GM12892 (cell line): Measurements from ENCODE around the gene MYO1H.
"Not testable (repeated sequence)": the region's sequence is repeated elsewhere in the genome, so short reads cannot be mapped to it uniquely, and the experiment has no call there.

Experiments
- POLR2A ChIP-seq: IDR thresholded peaks from 2 replicates; pipeline ENCODE4 v1.6.1; 2011; ENCODE audit warnings: low read depth, low read length, control low read depth
- POLR2AphosphoS5 ChIP-seq: IDR thresholded peaks from 2 replicates; pipeline ENCODE4 v1.6.1; 2011; ENCODE audit warnings: low read depth, low read length, control low read depth
- TAF1 ChIP-seq: IDR thresholded peaks from 2 replicates; pipeline ENCODE4 v1.6.1; 2011; ENCODE audit warnings: low read depth, mild to moderate bottlenecking, control low read depth, low read length, borderline replicate concordance

DNA sequence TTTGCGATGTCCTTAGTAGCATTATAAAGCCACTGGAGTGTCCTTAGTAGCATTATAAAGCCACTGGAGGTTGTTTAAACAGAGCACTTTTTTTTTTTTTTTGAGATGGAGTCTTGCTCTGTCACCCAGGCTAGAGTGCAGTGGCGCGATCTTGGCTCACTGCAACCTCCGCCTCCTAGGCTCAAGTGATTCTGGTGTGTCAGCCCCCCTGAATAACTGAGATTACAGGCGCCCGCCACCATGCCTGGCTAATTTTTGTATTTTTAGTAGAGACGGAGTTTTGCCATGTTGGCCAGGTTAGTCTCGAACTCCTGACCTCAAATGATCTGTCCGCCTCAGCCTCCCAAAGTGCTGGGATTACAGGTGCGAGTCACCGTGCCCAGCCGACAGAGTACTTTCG lies 92.3 kb downstream of the MYO1H start:
- not testable (repeated sequence) for TF ChIP-seq TAF1, POLR2A, POLR2AphosphoS5
